Psoas muscle (tissue), 8 donors: ENCODE results near the gene CD9. TPM values are rescaled to one million over a fixed set of nuclear protein-coding genes. Genes with fewer than 3 reads are reported as not detected.

ENCODE experiments used
- ATAC-seq, 4 donors: fragments of 200-7000 bp; cut with Tn5 transposase; one replicate each; pipeline ENCODE4 v1.9.1; 2020; ENCODE audit warnings: moderate library complexity in 3 of 4, mild to moderate bottlenecking in 2 of 4
- DNase-seq, 2 donors: peaks; one replicate each; pipeline ENCODE4 v3.0.0-alpha.2; 2020
- H3K27ac ChIP-seq: fragments of 200-600 bp; one replicate; pipeline ENCODE4 v1.8.0; 2022
- H3K27me3 ChIP-seq, 3 donors: fragments of 200-600 bp in 1 of 3; one replicate each; pipeline versions ENCODE4 v1.6.1 to v1.8.0; 2013 to 2022; ENCODE audit warnings: low read length in 2 of 3, mild to moderate bottlenecking in 2 of 3, moderate library complexity in 1 of 3; ENCODE audit not compliant: insufficient read depth in 3 of 3
- H3K36me3 ChIP-seq, 2 donors: fragments of 200-600 bp in 1 of 2; one replicate each; pipeline versions ENCODE4 v1.6.1 to v1.8.0; 2013 to 2022; ENCODE audit warnings: low read depth in 1 of 2, mild to moderate bottlenecking in 1 of 2, moderate library complexity in 1 of 2; ENCODE audit not compliant: insufficient read depth in 1 of 2
- H3K4me1 ChIP-seq: fragments of 200-600 bp; one replicate; pipeline ENCODE4 v1.8.0; 2022
- H3K4me3 ChIP-seq: fragments of 200-600 bp; one replicate; pipeline ENCODE4 v1.8.0; 2022; ENCODE audit warnings: mild to moderate bottlenecking
- H3K9me3 ChIP-seq: fragments of 200-600 bp; one replicate; pipeline ENCODE4 v1.8.0; 2022
- WGBS, 3 donors: extraction: QIAGEN DNeasy Blood & Tissue Kit; methylation state at CpG; one replicate each; pipeline versions ENCODE4 v1.1.6 to v1.1.7; 2013; 5-methylcytosine and 5-hydroxymethylcytosine counted together
- intact Hi-C, 2 donors: fragments of 100-400 bp; cut with DNase I; formaldehyde crosslinking; loops; one replicate each; pipeline versions ENCODE4 v1.11.0 to v1.14.2; 2022
- polyA plus RNA-seq, 3 donors: library from polyadenylated mRNA; stranded (reverse); fragments of 200-250 nt; gene quantifications; one replicate each; pipeline ENCODE4 v1.2.3, GENCODE V29; 2013
- total RNA-seq, 4 donors: library from RNA; stranded (reverse); fragmentation: NEBNext Ultra II Directional in 2 of 4; extraction: Animal tissue kit (Norgen Biotek cat#: 25700) in 2 of 4; gene quantifications; one replicate each; pipeline versions ENCODE4 v1.2.1 to v1.2.4, GENCODE V29; 2021 to 2023
- TF ChIP-seq, protein P1 (sequence below): fragments of 200-600 bp; IDR thresholded peaks from one replicate; pipeline ENCODE4 v1.8.0; 2022; ENCODE audit warnings: antibody characterized with exemption
- donor health status: healthy with polysubstance abuse.
- donor health status: DM: no; HTN: no; CAD: no; lungs with moderate emphysema.
- donor health status: Bipolar disorder and iron deficiency.
- donor health status: healthy.
- donor health status: DM: yes; HTN: yes; CAD: no.
- donor health status: DM: no; HTN: no; CAD: no.
- donor health status: DM: no; HTN: no; CAD: no.
- donor health status: DM: yes; HTN: yes; CAD: no.

The CD9 gene
- total and polyA plus RNA-seq, 7 donors, result 23.0 to 90.9 (median 37.4) TPM

DNA sequence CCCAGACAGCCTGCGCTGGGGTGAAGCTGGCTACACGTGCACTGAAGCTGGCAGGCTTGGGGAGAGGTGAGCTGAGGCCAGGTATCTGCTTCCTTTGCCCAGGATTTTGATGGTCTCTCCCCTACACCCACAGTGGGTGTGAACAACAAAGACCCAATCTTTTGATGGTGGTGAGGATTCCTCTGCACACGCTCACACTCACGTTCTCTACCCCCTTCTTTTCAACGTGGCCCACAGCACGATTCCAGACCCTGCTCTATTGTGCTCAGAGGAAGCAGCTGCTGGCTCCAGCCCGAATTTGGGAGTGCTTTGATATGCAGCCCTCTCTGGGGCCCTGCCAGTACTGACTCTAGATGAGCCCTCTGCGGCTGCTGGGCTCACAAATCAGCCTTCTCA, 4.9 kb downstream of the CD9 start:
- DNase-seq (peak; percentile 58 to 68), ATAC-seq (peak in 3 of 4 donors; percentile 44 to 63 (median 60))
- Histone ChIP-seq H3K36me3 (no peaks in the 10 kb centered on the region), H3K4me1 (peaks cover 42% of the 10 kb centered on the region), H3K27ac (peak overlapping the region; percentile 48), H3K27me3 (no peaks in the 10 kb centered on the region), H3K4me3 (peak overlapping the region; percentile 22), H3K9me3 (no peaks in the 10 kb centered on the region)
- TF ChIP-seq, protein P1, sequence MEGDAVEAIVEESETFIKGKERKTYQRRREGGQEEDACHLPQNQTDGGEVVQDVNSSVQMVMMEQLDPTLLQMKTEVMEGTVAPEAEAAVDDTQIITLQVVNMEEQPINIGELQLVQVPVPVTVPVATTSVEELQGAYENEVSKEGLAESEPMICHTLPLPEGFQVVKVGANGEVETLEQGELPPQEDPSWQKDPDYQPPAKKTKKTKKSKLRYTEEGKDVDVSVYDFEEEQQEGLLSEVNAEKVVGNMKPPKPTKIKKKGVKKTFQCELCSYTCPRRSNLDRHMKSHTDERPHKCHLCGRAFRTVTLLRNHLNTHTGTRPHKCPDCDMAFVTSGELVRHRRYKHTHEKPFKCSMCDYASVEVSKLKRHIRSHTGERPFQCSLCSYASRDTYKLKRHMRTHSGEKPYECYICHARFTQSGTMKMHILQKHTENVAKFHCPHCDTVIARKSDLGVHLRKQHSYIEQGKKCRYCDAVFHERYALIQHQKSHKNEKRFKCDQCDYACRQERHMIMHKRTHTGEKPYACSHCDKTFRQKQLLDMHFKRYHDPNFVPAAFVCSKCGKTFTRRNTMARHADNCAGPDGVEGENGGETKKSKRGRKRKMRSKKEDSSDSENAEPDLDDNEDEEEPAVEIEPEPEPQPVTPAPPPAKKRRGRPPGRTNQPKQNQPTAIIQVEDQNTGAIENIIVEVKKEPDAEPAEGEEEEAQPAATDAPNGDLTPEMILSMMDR, result no peak
- 14 to 18% (median 15%) methylated on average over 8 of the region's 8 CpGs for WGBS, 3 donors
- intact Hi-C loops, result loop anchor here in 1 of 2 donors (10.0 kb wide), 1 partner anchor 260 kb away; no protein-coding TSS in a partner anchor

DNA sequence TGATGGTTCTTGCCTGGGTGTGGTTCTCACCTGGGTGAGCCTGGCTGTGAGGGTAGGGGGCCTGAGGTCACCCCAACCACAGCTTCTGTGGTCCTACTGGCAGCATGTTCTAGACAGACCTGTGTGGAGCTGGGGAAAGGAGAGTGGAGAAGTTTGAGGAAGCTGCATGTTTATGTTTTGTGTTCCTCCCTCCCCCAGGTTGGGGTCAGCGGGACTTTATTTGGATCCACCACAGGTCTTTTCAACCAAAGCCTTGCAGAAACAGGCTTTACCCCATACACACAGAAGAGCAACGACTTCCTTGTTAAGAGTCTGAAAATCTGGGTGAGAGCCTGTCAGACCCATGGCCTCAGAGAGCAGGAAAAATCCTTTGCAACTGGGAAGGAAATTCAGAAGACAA, 5.6 kb downstream of the CD9 start:
- intact Hi-C loops, result loop anchor here in 1 of 2 donors (10.0 kb wide), 1 partner anchor 259 kb away; no protein-coding TSS in a partner anchor
- Histone ChIP-seq H3K27ac (peak overlapping the region; percentile 48), H3K27me3 (no peaks in the 10 kb centered on the region), H3K4me3 (peak overlapping the region; percentile 18), H3K4me1 (peaks cover 37% of the 10 kb centered on the region), H3K36me3 (no peaks in the 10 kb centered on the region), H3K9me3 (no peaks in the 10 kb centered on the region)
- DNase-seq (no peak), ATAC-seq (no peak)
- TF ChIP-seq, protein P1, result no peak
- WGBS, 3 donors, result 49 to 65% (median 55%) methylated on average over 2 of the region's 2 CpGs

DNA sequence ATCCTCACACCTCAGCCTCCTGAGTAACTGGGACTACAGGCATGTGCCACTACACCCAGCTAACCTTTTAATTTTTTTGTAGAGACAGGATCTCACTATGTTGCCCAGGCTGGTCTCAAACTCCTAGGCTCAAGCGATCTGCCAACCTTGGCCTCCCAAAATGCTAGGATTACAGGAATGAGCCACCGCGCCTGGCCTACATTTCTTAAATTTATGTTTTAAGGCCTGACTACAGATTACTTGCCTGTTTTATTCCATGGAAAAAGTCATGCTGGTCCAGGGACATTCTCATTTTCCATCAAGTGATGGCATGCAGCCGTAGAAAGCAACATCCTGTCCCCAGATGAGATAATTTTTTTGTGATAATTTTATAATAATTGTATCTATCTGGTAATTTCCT, 6.1 kb downstream of the CD9 start:
- TF ChIP-seq, protein P1, result no peak
- Histone ChIP-seq H3K36me3 (no peaks in the 10 kb centered on the region), H3K27ac (peak overlapping the region; percentile 48), H3K27me3 (no peaks in the 10 kb centered on the region), H3K9me3 (no peaks in the 10 kb centered on the region), H3K4me3 (no peak overlapping the region), H3K4me1 (peaks cover 34% of the 10 kb centered on the region)
- WGBS, 3 donors, result 63 to 71% (median 70%) methylated on average over 4 of the region's 4 CpGs
- intact Hi-C loops, result loop anchor here in 1 of 2 donors (10.0 kb wide), 1 partner anchor 258 kb away; no protein-coding TSS in a partner anchor
- DNase-seq (no peak), ATAC-seq (no peak)

DNA sequence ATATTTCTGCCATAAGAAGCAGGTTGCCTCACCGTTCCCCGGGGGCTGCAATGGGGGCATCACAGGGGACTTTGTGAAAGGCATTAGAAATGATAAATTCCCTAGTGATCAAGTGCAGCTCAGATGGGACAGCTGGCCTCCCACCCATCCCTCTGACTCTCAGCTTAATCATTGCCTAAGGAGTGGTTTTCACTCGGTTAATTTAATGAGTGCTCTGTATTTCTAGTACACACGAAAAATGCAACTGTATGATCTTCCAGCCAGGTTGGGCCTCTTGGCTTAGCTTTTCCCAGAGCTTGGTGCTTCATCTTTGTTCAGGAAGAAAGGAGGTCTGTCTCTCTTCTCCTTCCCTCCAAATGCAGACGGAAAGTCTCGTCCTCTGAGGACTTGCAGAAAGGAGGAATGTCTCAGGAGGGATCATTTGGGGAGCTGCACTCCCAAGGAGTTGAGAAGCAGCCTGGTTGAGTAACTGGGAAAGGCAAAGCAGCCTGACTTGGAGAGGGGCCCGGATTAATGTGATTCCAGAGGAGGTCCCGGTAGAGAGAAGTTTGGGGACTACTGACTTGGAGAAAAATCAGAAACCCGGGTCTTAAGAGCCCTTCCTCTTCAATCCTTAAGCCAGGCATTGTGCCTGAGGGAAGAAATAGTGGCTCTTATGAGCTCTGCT, 7.2 kb downstream of the CD9 start:
- TF ChIP-seq, protein P1, result no peak
- Histone ChIP-seq H3K9me3 (no peaks in the 10 kb centered on the region), H3K27ac (peak overlapping the region; percentile 48), H3K27me3 (no peaks in the 10 kb centered on the region), H3K4me3 (no peak overlapping the region), H3K36me3 (no peaks in the 10 kb centered on the region), H3K4me1 (peaks cover 34% of the 10 kb centered on the region)
- no peak for DNase-seq
- intact Hi-C loops, result loop anchor here in 1 of 2 donors (10.0 kb wide), 1 partner anchor 257 kb away; no protein-coding TSS in a partner anchor
- no peak for ATAC-seq
- WGBS, 3 donors, result 58 to 62% (median 58%) methylated on average over 9 of the region's 9 CpGs
